CD14-positive monocyte (primary cell): ENCODE data around the gene AMY2A. TPM values are rescaled to one million over a fixed set of nuclear protein-coding genes. Genes with fewer than 3 reads are reported as not detected.

ENCODE experiments used
- DNase-seq, 3 donors: peaks; one replicate each; pipeline ENCODE4 v3.0.0-alpha.2; 2011 to 2022
- H2AFZ ChIP-seq: 2 replicates; pipeline ENCODE4 v1.6.0; 2012; ENCODE audit warnings: mild to moderate bottlenecking, low read depth, low read length, inconsistent platforms; ENCODE audit not compliant: insufficient read depth, poor library complexity, severe bottlenecking
- H3K27ac ChIP-seq, 2 donors: 1 replicate in 1 of 2; 2 replicates in 1 of 2; pipeline ENCODE4 v1.5.1; 2012 to 2013; ENCODE audit warnings: low read length in 2 of 2, control low read depth in 1 of 2, inconsistent platforms in 1 of 2, low read depth in 1 of 2, mild to moderate bottlenecking in 1 of 2
- H3K27me3 ChIP-seq, 2 donors: one replicate each; pipeline versions ENCODE4 v1.6.0 to v1.6.1; 2011 to 2013; ENCODE audit warnings: low read length in 2 of 2; ENCODE audit not compliant: control insufficient read depth in 2 of 2, insufficient read depth in 2 of 2
- H3K36me3 ChIP-seq, 2 donors: replicated peaks in 1 of 2; 1 replicate in 1 of 2; 2 replicates in 1 of 2; pipeline versions ENCODE4 v1.5.1 to v1.6.1; 2012 to 2013; ENCODE audit warnings: low read length in 2 of 2, control low read depth in 1 of 2, inconsistent platforms in 1 of 2, mild to moderate bottlenecking in 1 of 2; ENCODE audit not compliant: insufficient read depth in 2 of 2, control insufficient read depth in 1 of 2
- H3K4me1 ChIP-seq, 2 donors: 1 replicate in 1 of 2; 2 replicates in 1 of 2; pipeline versions ENCODE4 v1.5.1 to v1.6.1; 2012 to 2013; ENCODE audit warnings: low read length in 2 of 2, control low read depth in 1 of 2, inconsistent platforms in 1 of 2, mild to moderate bottlenecking in 1 of 2, moderate library complexity in 1 of 2; ENCODE audit not compliant: insufficient read depth in 2 of 2, control insufficient read depth in 1 of 2
- H3K4me2 ChIP-seq: replicated peaks from 2 replicates; pipeline ENCODE3; 2012; ENCODE audit warnings: low read length, moderate library complexity, mild to moderate bottlenecking; ENCODE audit not compliant: poor library complexity, severe bottlenecking; ENCODE audit errors: extremely low read depth
- H3K4me3 ChIP-seq, 3 experiments: fragments of 200-600 bp in 1 of 3; sonication (generic) in 1 of 3; replicated peaks in 1 of 3; 1 replicate in 2 of 3; 2 replicates in 1 of 3; pipeline ENCODE4 v1.5.1; 2011 to 2013; ENCODE audit warnings: low read length in 3 of 3, mild to moderate bottlenecking in 3 of 3, control low read depth in 2 of 3, low read depth in 2 of 3, inconsistent platforms in 1 of 3, moderate library complexity in 1 of 3
- H3K79me2 ChIP-seq: 2 replicates; pipeline ENCODE4 v1.6.0; 2012; ENCODE audit warnings: mild to moderate bottlenecking, control low read depth, inconsistent platforms, low read length, moderate library complexity; ENCODE audit not compliant: insufficient read depth
- H3K9ac ChIP-seq: 2 replicates; pipeline ENCODE4 v1.6.0; 2017; ENCODE audit warnings: low read length, mild to moderate bottlenecking; ENCODE audit not compliant: insufficient read depth, poor library complexity, severe bottlenecking
- H3K9me3 ChIP-seq, 2 donors: replicated peaks in 1 of 2; 1 replicate in 1 of 2; 2 replicates in 1 of 2; pipeline versions ENCODE4 v1.5.1 to v1.6.1; 2012 to 2013; ENCODE audit warnings: low read length in 2 of 2, control low read depth in 1 of 2; ENCODE audit not compliant: control insufficient read depth in 1 of 2, insufficient read depth in 1 of 2
- H4K20me1 ChIP-seq: 2 replicates; pipeline ENCODE4 v1.6.0; 2012; ENCODE audit warnings: mild to moderate bottlenecking, low read length, control low read depth, moderate library complexity; ENCODE audit not compliant: insufficient read depth
- H3K27ac Mint-ChIP-seq, 7 donors: one replicate each; pipeline ENCODE4 v1.8.0; 2020; ENCODE audit warnings: mild to moderate bottlenecking in 7 of 7, mixed read lengths in 7 of 7, moderate library complexity in 6 of 7, inconsistent platforms in 2 of 7
- H3K27me3 Mint-ChIP-seq, 3 donors: one replicate each; pipeline ENCODE4 v1.8.0; 2021 to 2022; ENCODE audit warnings: low read depth in 3 of 3, mild to moderate bottlenecking in 3 of 3, mixed read lengths in 3 of 3, moderate library complexity in 3 of 3, inconsistent platforms in 1 of 3
- H3K36me3 Mint-ChIP-seq, 2 donors: one replicate each; pipeline ENCODE4 v1.8.0; 2020; ENCODE audit warnings: mixed read lengths in 2 of 2, inconsistent platforms in 1 of 2, mild to moderate bottlenecking in 1 of 2
- H3K4me1 Mint-ChIP-seq: one replicate; pipeline ENCODE4 v1.8.0; 2020; ENCODE audit warnings: mild to moderate bottlenecking, mixed read lengths
- H3K4me3 Mint-ChIP-seq, 2 donors: one replicate each; pipeline ENCODE4 v1.8.0; 2020; ENCODE audit warnings: mild to moderate bottlenecking in 2 of 2, mixed read lengths in 2 of 2, moderate library complexity in 1 of 2
- H3K9me3 Mint-ChIP-seq, 7 donors: one replicate each; pipeline ENCODE4 v1.8.0; 2020 to 2022; ENCODE audit warnings: mixed read lengths in 7 of 7, mild to moderate bottlenecking in 6 of 7, moderate library complexity in 6 of 7, inconsistent platforms in 2 of 7
- CTCF ChIP-seq: fragments of 200-600 bp; IDR thresholded peaks from one replicate; pipeline ENCODE4 v1.8.0; 2022; ENCODE audit warnings: antibody characterized with exemption, mild to moderate bottlenecking
- WGBS: methylation state at CpG from one replicate; pipeline ENCODE4 v1.1.5; 2013; ENCODE audit warnings: missing lambda C conversion rate; ENCODE audit not compliant: insufficient coverage; 5-methylcytosine and 5-hydroxymethylcytosine counted together
- intact Hi-C, 2 donors: fragments of 100-400 bp; cut with micrococcal nuclease; formaldehyde crosslinking; loops; one replicate each; pipeline versions ENCODE4 v1.15.0 to v1.15.1; 2023
- polyA plus RNA-seq, 3 donors: library from polyadenylated mRNA; depleted of rRNA in 1 of 3; unstranded in 2 of 3; stranded (reverse) in 1 of 3; fragments of 300-500 nt in 2 of 3; fragments of >200 nt in 1 of 3; fragmentation: Illumina TruSeq in 2 of 3; gene quantifications; 1 replicate in 2 of 3; 2 replicates in 1 of 3; pipeline ENCODE4 v1.2.3, GENCODE V29; 2012 to 2021

AMY2A gene
- polyA plus RNA-seq, 3 donors, result not detected

GRCh38 chr1:103582464-103582863, 34.8 kb upstream of the AMY2A start:
- Histone ChIP-seq H3K9me3 (peaks cover 0 to under 1% of the 10 kb centered on the region in 2 donors), H3K36me3 (peaks cover 0 to 4% of the 10 kb centered on the region in 2 donors), H3K27ac (no peak overlapping the region), H4K20me1 (no peaks in the 10 kb centered on the region), H3K79me2 (no peaks in the 10 kb centered on the region), H3K4me3 (no peak overlapping the region), H3K4me2 (no peak overlapping the region), H3K4me1 (no peaks in the 10 kb centered on the region), H2AFZ (no peak overlapping the region), H3K9ac (no peak overlapping the region), H3K27me3 (no peaks in the 10 kb centered on the region)
- Mint-ChIP-seq H3K27me3 (no peaks in the 10 kb centered on the region), H3K4me3 (no peak overlapping the region), H3K9me3 (peaks cover 0 to 4% (median 1%) of the 10 kb centered on the region in 7 donors), H3K4me1 (no peaks in the 10 kb centered on the region), H3K36me3 (peaks cover 3 to 5% of the 10 kb centered on the region in 2 donors), H3K27ac (no peak overlapping the region)
- no peak for TF ChIP-seq CTCF
- WGBS, result no CpG with 5 or more reads among the region's 1 CpG
- intact Hi-C loops, result no loop called here
- DNase-seq, result no peak

GRCh38 chr1:103583887-103584286, 33.3 kb upstream of the AMY2A start:
- H3K27ac Mint-ChIP-seq, result no peak overlapping the region
- Histone ChIP-seq H3K4me3 (no peak overlapping the region), H3K27me3 (no peaks in the 10 kb centered on the region), H3K4me1 (no peaks in the 10 kb centered on the region), H3K4me2 (no peak overlapping the region), H4K20me1 (no peaks in the 10 kb centered on the region), H3K27ac (no peak overlapping the region), H3K9ac (no peak overlapping the region), H2AFZ (no peak overlapping the region), H3K9me3 (peaks cover 8 to 9% of the 10 kb centered on the region in 2 donors), H3K79me2 (no peaks in the 10 kb centered on the region), H3K36me3 (no peaks in the 10 kb centered on the region)
- no CpG with 5 or more reads among the region's 3 CpGs for WGBS
- peaks cover 3% of the 10 kb centered on the region in 2 donors for H3K36me3 Mint-ChIP-seq
- peaks cover 3 to 12% (median 7%) of the 10 kb centered on the region in 7 donors for H3K9me3 Mint-ChIP-seq
- intact Hi-C loops, result no loop called here
- H3K27me3 Mint-ChIP-seq, result no peaks in the 10 kb centered on the region
- no peak for TF ChIP-seq CTCF
- H3K4me3 Mint-ChIP-seq, result no peak overlapping the region
- no peaks in the 10 kb centered on the region for H3K4me1 Mint-ChIP-seq
- DNase-seq, result no peak
